Activated T-cell treated with anti-CD3 and anti-CD28 coated beads, Interleukin-2, amount 50 U/mL, for 24 hours (primary cell): ENCODE data around the gene FAM98A.

Experiments used
- DNase-seq: peaks from one replicate; pipeline ENCODE4 v3.0.0-alpha.2; 2020
- H3K27ac Mint-ChIP-seq: 2 replicates; pipeline ENCODE4 v1.8.0; 2020; ENCODE audit warnings: mild to moderate bottlenecking, mixed read lengths
- H3K27me3 Mint-ChIP-seq: 2 replicates; pipeline ENCODE4 v1.8.0; 2020; ENCODE audit warnings: mixed read lengths
- H3K36me3 Mint-ChIP-seq: 2 replicates; pipeline ENCODE4 v1.8.0; 2020; ENCODE audit warnings: low read depth, mixed read lengths
- H3K4me1 Mint-ChIP-seq: 2 replicates; pipeline ENCODE4 v1.8.0; 2020; ENCODE audit warnings: low read depth, mixed read lengths
- H3K4me3 Mint-ChIP-seq: 2 replicates; pipeline ENCODE4 v1.8.0; 2020; ENCODE audit warnings: mild to moderate bottlenecking, moderate library complexity, mixed read lengths
- H3K9me3 Mint-ChIP-seq: 2 replicates; pipeline ENCODE4 v1.8.0; 2020; ENCODE audit warnings: mixed read lengths

The FAM98A gene

DNA sequence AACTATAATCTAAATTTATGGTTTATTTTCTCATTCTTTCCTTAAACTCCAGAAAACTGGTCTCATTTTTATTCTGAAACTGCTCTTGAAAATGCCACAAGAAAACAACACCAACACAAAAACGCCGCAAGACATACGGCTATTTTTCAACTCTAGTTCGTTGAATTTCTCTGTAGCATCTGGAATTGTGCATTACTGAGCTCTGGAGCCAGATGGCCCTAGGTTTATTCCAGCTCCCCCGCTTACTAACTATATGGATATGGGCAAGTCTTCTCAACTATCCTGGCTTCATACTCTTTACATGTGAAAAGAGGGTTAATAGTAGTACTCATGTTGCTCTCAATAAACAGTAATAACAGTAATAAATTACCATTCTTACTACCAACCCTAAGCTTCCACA, 19.9 kb downstream of the FAM98A start:
- Mint-ChIP-seq H3K27ac (no peak overlapping the region), H3K4me1 (peaks cover 19% of the 10 kb centered on the region), H3K4me3 (no peak overlapping the region), H3K9me3 (no peaks in the 10 kb centered on the region), H3K27me3 (no peaks in the 10 kb centered on the region), H3K36me3 (peaks cover 36% of the 10 kb centered on the region)
- no peak for DNase-seq

DNA sequence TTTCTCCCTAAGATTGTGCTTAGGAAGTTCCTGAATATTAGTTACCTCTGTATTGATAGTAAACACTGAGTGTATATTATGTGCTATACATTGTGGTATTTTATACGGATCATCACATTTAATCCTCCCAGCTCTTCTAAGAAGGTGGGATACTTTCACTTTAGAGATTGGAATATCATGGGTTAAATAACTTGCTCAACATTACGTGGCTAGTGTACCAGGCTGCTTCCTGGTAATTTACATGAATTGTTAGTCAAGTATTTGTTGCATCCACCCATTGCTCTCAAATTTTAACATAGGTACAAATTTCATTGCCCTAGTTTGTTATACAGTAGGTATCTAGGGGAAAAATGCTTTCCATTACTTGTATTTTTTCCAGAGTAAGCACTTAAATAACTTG, 21.4 kb downstream of the FAM98A start:
- H3K4me1 Mint-ChIP-seq: peaks cover 16% of the 10 kb centered on the region
- peaks cover 23% of the 10 kb centered on the region for H3K36me3 Mint-ChIP-seq
- no peak for DNase-seq
- no peaks in the 10 kb centered on the region for H3K9me3 Mint-ChIP-seq
- H3K27me3 Mint-ChIP-seq: no peaks in the 10 kb centered on the region
- H3K27ac Mint-ChIP-seq: no peak overlapping the region
- H3K4me3 Mint-ChIP-seq: no peak overlapping the region

DNA sequence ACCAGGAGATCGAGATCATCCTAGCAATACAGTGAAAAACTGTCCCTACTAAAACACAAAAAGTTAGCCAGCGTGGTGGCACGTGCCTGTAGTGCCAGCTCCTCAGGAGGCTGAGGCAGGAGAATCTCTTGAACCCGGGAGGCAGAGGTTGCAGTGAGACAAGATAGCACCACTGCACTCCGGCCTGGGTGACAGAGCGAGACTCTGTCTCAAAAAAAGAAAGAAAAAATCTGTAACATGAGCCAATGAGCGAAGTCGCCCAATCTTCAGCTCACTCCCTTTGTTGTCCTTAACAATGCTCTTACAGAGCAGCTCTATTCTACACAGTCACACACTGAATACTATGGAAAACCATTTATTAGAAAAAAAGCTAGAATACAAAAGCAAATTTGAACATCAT, 22.0 kb downstream of the FAM98A start:
- H3K9me3 Mint-ChIP-seq: no peaks in the 10 kb centered on the region
- H3K4me3 Mint-ChIP-seq: no peak overlapping the region

DNA sequence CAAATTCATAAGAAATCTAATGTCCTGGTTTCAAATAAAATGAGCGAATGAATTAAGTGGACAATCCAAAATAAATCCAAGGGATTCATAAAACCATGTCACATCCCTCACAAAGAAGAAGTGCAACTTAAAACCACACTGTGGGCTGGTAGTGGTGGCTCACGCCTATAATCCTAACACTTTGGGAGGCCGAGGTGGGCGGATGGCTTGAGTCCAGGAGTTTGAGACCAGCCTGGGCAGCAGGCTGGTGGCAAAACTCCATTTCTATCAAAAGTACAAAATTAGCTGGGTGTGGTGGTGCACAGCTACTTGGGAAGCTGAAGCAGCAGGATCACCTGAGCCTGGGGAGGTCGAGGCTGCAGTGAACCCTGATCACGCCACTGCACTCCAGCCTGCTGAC, 25.4 kb downstream of the FAM98A start:
- Mint-ChIP-seq H3K27me3 (no peaks in the 10 kb centered on the region), H3K27ac (no peak overlapping the region), H3K4me1 (peaks cover 4% of the 10 kb centered on the region), H3K9me3 (no peaks in the 10 kb centered on the region), H3K36me3 (peaks cover under 1% of the 10 kb centered on the region), H3K4me3 (no peak overlapping the region)
- DNase-seq: no peak

More for the DNA sequence above, 22.0 kb downstream of the FAM98A start:
- H3K4me1 Mint-ChIP-seq: peaks cover 12% of the 10 kb centered on the region
- H3K27ac Mint-ChIP-seq: no peak overlapping the region
- no peak for DNase-seq
- peaks cover 17% of the 10 kb centered on the region for H3K36me3 Mint-ChIP-seq
- no peaks in the 10 kb centered on the region for H3K27me3 Mint-ChIP-seq

DNA sequence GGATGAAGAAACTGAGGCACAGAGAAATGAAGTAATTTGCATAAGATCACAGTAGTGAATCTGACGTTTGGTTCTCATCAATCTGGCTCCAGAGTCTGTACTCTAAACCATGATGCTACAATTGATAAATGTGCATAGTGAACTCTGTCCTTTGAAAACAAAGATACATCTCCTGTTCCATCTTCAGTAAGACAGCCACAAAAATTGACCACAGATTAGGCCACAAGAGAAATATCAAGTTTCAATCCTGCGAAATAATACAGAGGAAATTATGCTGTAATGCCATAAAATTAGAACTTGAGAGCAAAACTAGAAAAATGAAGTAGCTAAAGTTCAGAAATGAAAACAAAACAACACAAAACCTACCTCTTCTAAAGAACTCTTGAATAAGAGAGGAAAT, 28.4 kb downstream of the FAM98A start:
- Mint-ChIP-seq H3K9me3 (no peaks in the 10 kb centered on the region), H3K36me3 (peaks cover 2% of the 10 kb centered on the region), H3K27me3 (no peaks in the 10 kb centered on the region), H3K4me1 (peaks cover 4% of the 10 kb centered on the region), H3K4me3 (no peak overlapping the region), H3K27ac (no peak overlapping the region)
- DNase-seq: no peak

GRCh38 chr2:33561872-33562271, 37.2 kb downstream of the FAM98A start:
- no peaks in the 10 kb centered on the region for H3K9me3 Mint-ChIP-seq
- no peak overlapping the region for H3K4me3 Mint-ChIP-seq
- no peak for DNase-seq
- H3K27me3 Mint-ChIP-seq: no peaks in the 10 kb centered on the region
- H3K4me1 Mint-ChIP-seq: no peaks in the 10 kb centered on the region
- H3K36me3 Mint-ChIP-seq: peaks cover 52% of the 10 kb centered on the region
- no peak overlapping the region for H3K27ac Mint-ChIP-seq

- Mint-ChIP-seq H3K4me1 (peaks cover 1% of the 10 kb centered on the region), H3K36me3 (peaks cover 50% of the 10 kb centered on the region), H3K4me3 (no peak overlapping the region), H3K27ac (no peak overlapping the region), H3K27me3 (no peaks in the 10 kb centered on the region), H3K9me3 (no peaks in the 10 kb centered on the region)
- no peak for DNase-seq
Measured at GRCh38 chr2:33560017-33560416, 39.1 kb downstream of the FAM98A start.

- no peak overlapping the region for H3K4me3 Mint-ChIP-seq
- H3K27ac Mint-ChIP-seq: no peak overlapping the region
- no peaks in the 10 kb centered on the region for H3K9me3 Mint-ChIP-seq
- peaks cover 5% of the 10 kb centered on the region for H3K4me1 Mint-ChIP-seq
- H3K27me3 Mint-ChIP-seq: no peaks in the 10 kb centered on the region
- no peak for DNase-seq
- H3K36me3 Mint-ChIP-seq: peaks cover 52% of the 10 kb centered on the region
Measured at GRCh38 chr2:33559328-33559727, 39.8 kb downstream of the FAM98A start.

DNA sequence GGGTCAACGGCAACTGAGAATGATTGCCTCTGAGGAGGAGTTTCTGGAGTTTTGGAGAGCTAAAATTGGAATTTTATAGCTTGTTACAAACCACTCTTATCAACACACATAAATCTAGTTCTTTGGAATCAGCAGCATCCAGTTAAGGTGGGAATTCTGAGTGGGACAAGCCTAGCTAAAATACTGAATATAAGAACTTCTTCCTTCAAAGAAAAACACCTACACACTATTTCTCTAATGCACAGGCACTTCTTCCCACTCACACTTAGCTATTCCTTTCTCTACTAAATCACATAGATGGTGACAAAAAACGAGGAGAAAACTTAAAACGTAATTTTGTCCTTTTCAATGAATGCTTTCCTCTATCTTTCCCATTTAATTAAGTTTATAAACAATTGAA, 43.4 kb downstream of the FAM98A start:
- Mint-ChIP-seq H3K4me3 (no peak overlapping the region), H3K27ac (no peak overlapping the region), H3K27me3 (no peaks in the 10 kb centered on the region), H3K4me1 (peaks cover 5% of the 10 kb centered on the region), H3K36me3 (peaks cover 37% of the 10 kb centered on the region), H3K9me3 (no peaks in the 10 kb centered on the region)
- no peak for DNase-seq

DNA sequence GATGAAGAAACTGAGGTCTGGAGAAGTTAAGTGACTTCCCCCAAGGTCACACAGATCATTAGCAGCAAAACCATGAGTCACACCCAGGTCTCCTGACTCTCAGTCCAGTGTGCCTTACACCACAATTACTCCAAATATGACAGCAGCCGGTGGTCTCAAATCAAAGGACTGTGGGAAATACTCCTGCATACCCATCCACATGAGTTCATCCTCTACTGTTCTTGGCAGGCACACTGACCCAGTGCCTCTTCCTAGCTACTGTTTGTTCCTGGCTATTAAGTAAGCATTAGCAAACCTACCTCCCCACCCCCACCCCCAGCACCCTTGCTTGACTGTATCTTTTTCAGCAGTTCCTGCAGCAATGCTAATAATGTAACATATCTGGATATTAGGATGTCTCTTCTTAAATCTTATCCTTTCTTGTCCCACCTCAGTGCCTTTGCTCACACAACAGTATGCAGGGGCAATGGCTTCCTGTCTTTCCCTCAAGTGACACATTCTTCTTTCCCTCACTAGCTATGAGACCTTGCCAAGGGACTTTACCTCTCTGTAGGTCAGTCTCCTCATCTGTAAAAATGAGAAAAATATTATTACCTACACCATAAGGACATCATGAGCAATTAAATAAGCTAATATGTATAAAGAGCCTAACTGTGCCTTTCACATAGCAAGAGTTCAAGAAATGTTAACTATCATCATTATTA, 46.2 kb downstream of the FAM98A start:
- DNase-seq: no peak
- Mint-ChIP-seq H3K4me1 (peaks cover 5% of the 10 kb centered on the region), H3K36me3 (peaks cover 23% of the 10 kb centered on the region), H3K27ac (no peak overlapping the region), H3K27me3 (no peaks in the 10 kb centered on the region), H3K9me3 (no peaks in the 10 kb centered on the region), H3K4me3 (no peak overlapping the region)

DNA sequence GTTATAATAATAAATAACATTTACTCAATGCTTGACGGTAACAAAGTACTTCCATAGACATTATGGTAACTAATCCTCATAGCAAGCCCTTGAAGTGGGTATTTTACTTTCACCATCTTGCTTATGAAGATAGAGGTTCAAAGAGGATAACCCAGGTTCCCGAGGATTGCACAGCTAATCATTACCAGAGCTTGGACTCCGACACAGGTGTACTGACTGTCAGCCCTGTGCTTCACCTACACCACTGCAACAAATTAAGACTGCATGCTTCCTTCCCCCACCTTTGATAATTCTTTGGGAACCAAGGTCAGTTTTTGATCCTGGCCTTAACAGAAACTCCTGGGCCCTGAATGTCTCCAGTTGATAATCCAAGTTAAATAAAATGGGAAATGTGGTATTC, 48.9 kb downstream of the FAM98A start:
- H3K27me3 Mint-ChIP-seq: no peaks in the 10 kb centered on the region
- H3K36me3 Mint-ChIP-seq: peaks cover 19% of the 10 kb centered on the region
- no peak for DNase-seq
- H3K9me3 Mint-ChIP-seq: no peaks in the 10 kb centered on the region
- H3K27ac Mint-ChIP-seq: no peak overlapping the region
- no peak overlapping the region for H3K4me3 Mint-ChIP-seq
- H3K4me1 Mint-ChIP-seq: peaks cover 5% of the 10 kb centered on the region

- peaks cover 11% of the 10 kb centered on the region for H3K36me3 Mint-ChIP-seq
- H3K9me3 Mint-ChIP-seq: no peaks in the 10 kb centered on the region
Measured at GRCh38 chr2:33541243-33541642, 57.9 kb downstream of the FAM98A start.

GRCh38 chr2:33535421-33535820, 63.7 kb downstream of the FAM98A start:
- Mint-ChIP-seq H3K36me3 (peaks cover 3% of the 10 kb centered on the region), H3K4me3 (no peak overlapping the region), H3K4me1 (no peaks in the 10 kb centered on the region), H3K9me3 (no peaks in the 10 kb centered on the region), H3K27ac (no peak overlapping the region), H3K27me3 (no peaks in the 10 kb centered on the region)
- DNase-seq: no peak

More at GRCh38 chr2:33541243-33541642, 57.9 kb downstream of the FAM98A start:
- no peak for DNase-seq
- H3K4me1 Mint-ChIP-seq: no peaks in the 10 kb centered on the region
- no peaks in the 10 kb centered on the region for H3K27me3 Mint-ChIP-seq
- H3K4me3 Mint-ChIP-seq: no peak overlapping the region
- H3K27ac Mint-ChIP-seq: no peak overlapping the region
